ENCODE results near the gene NID2.

GRCh38 chr14:52015411-52016030 is 53.3 kb downstream of the NID2 start:
- TF ChIP-seq CTCF (IDR thresholded peaks at IDR 0.05) (peak in 2 of 3 experiments; percentile 46 to 53), POLR2A (IDR thresholded peaks at IDR 0.05) (no peak)

Data from testis (tissue), 2 donors.